NCI-H2107 (cell line): Measurements from ENCODE around the gene MRGPRX4.
"Not testable (repeated sequence)": the region's sequence is repeated elsewhere in the genome, so short reads cannot be mapped to it uniquely, and the experiment has no call there.

ENCODE experiments used
- DNase-seq: peaks from one replicate; lab custom pipeline; 2025; lab: John Stamatoyannopoulos, UW

MRGPRX4 gene

GRCh38 chr11:18172666-18173065, at the start of gene MRGPRX4:
MRGPRX4 (plus strand) TSS chr11:18172837; CDS start chr11:18173257, 420 bp downstream.
- no peak for DNase-seq

GRCh38 chr11:18131115-18131514, 41.5 kb upstream of the MRGPRX4 start:
- DNase-seq, result not testable (repeated sequence)

DNA sequence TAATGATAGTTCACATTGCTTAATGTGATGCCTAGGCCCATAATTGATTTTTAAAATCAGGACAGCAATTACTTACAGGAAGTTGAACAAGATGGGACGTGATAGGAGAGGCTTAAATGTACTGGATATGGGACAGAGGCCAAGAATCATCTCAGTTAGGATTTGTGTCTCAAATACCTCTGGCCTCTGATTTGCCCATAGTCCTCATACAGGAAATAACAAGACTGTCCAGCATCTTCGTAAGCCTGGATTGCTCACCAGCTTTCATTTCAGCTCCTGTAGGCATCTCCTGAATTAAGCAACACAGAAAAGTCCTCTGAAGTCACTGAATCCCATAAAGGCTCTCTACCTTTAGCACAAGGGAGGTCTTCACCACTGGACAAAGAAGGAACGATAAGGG, 40.3 kb upstream of the MRGPRX4 start, which contains the start of gene MRGPRX3:
Gene MRGPRX3 (plus strand): TSS at position 231 of the 400 bp plus-strand sequence. CDS start 4,632 bp downstream, outside the sequence.
- DNase-seq, result no peak

GRCh38 chr11:18135308-18135707, 37.3 kb upstream of the MRGPRX4 start:
- no peak for DNase-seq

GRCh38 chr11:18137186-18137800, 35.3 kb upstream of the MRGPRX4 start:
- DNase-seq, result no peak

- no peak for DNase-seq
Measured at GRCh38 chr11:18140145-18140544, 32.5 kb upstream of the MRGPRX4 start.

- DNase-seq, result no peak
Measured at GRCh38 chr11:18144243-18144642, 28.4 kb upstream of the MRGPRX4 start.

- no peak for DNase-seq
Measured at GRCh38 chr11:18145025-18145424, 27.6 kb upstream of the MRGPRX4 start.

DNA sequence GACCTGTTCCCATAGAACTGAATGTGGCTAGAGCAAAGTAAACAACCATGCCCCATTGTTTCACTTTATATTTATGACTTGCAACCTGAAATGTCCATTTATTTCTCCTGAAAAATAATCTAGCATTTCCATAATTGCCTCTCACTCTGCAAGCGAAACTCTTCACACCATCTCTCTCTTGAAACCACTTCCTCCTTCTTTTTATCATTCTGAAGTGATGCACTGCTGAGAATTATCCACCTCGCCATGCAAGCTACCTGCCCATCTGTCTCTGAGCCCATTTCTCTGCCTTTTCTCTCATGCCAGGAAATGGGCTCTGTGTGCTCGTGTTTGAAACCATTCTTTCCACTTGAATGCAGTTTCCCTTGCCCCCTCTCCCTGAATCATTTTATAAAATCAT, 26.8 kb upstream of the MRGPRX4 start:
- DNase-seq, result no peak

- no peak for DNase-seq
Measured at GRCh38 chr11:18151581-18151980, 21.1 kb upstream of the MRGPRX4 start.

DNA sequence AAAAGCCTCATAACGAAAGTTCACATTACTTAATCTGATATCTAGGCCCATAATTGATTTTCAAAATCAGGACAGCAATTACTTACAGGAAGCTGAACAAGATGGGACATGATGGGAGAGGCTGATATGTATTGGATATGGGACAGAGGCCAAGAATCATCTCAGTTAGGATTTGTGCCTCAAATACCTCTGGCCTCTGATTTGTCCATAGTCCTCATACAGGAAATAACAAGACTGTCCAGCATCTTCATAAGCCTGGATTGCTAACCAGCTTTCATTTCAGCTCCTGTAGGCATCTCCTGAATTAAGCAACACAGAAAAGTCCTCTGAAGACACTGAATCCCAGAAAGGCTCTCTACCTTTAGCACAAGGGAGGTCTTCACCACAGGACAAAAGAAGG, 4.3 kb upstream of the MRGPRX4 start:
- no peak for DNase-seq

DNA sequence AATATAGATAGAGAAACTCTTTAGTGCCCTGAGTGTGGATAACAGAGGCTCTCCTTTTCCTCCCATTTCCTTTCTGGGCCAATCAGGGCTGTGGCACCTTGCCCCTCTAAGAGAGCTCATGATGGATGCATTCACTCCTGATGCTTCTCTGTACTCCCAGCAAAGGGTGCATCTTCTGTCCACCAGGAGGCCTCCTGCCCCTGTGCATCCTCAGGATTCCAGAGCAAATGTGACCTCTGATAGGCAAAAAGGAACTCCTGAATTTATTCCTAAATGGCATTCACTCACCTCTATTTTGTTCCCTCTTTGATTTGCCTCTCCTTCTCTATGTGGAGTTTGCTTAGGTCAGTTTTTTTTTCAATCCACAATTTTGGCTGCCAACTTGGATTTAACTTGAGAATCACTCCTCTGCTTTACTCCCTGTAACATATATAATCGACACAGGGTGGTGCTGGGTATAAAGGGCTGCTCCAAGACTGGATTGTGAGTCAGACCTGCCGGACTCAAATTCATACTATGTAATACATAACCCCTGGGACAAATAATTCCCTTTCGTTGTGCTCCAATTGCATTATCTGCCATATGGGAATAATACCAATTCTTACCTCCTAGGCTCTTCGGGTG, 1.1 kb upstream of the MRGPRX4 start:
- DNase-seq, result no peak

DNA sequence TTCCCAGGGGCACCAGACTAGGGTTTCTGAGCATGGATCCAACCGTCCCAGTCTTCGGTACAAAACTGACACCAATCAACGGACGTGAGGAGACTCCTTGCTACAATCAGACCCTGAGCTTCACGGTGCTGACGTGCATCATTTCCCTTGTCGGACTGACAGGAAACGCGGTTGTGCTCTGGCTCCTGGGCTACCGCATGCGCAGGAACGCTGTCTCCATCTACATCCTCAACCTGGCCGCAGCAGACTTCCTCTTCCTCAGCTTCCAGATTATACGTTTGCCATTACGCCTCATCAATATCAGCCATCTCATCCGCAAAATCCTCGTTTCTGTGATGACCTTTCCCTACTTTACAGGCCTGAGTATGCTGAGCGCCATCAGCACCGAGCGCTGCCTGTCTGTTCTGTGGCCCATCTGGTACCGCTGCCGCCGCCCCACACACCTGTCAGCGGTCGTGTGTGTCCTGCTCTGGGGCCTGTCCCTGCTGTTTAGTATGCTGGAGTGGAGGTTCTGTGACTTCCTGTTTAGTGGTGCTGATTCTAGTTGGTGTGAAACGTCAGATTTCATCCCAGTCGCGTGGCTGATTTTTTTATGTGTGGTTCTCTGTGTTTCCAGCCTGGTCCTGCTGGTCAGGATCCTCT, 709 bp downstream of the MRGPRX4 start:
- DNase-seq, result no peak

DNA sequence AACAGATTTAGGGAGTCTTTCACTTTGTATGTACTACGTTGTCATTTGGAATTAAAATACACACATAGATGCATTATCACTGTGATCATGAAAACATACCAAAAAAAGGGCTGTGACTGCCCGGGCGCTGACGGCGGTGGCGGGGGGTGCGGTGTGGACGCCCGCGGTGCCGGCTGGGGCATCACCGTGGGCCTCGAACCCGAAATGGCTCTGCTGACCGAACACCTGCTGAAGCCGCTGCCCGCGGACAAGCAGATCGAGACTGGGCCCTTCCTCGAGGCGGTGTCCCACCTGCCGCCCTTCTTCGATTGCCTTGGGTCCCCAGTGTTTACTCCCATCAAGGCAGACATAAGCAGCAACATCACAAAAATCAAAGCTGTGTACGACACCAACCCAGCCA, 16.2 kb downstream of the MRGPRX4 start:
- no peak for DNase-seq

- not testable (repeated sequence) for DNase-seq
Measured at GRCh38 chr11:18189476-18190245, 17.0 kb downstream of the MRGPRX4 start.

DNA sequence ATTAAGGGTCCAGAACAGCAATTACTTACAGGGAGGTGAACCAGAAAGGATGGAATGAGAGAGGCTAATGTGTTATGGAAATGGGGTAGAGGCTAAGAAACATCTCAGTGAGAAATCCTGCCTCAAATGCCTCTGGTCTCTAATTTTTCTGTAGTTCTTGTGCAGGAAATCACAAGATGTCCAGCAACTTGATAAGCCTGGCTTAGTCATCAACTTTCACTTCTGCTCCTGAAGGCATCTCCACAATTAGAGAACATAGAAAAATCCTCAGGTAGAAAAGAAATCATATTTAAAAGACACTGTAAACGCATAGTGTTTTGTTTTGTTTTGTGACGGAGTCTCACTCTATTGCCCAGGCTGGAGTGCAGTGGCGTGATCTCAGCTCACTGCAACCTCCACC, 18.7 kb downstream of the MRGPRX4 start:
- no peak for DNase-seq

DNA sequence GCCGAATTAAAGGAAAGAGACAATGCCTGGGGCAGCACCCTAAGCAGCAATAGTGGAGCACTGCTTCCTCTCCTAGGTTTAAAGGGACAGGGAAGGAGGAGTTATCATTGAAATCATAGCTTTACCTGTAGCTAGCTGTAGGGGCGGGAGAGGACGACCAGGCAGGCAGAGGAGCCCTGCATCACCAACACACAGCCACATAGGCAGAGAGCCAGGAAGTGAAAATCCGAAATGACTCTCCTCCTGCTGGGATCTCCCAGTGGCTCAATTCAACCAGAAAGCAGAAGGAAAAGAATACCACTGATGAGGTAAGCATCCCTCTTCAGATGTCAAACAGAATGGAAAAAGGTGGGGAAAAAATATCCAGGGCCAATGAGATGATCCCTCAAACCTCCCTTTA, 20.4 kb downstream of the MRGPRX4 start:
- no peak for DNase-seq

- no peak for DNase-seq
Measured at GRCh38 chr11:18196532-18196931, 23.9 kb downstream of the MRGPRX4 start.

GRCh38 chr11:18197738-18198137, 25.1 kb downstream of the MRGPRX4 start:
- DNase-seq, result not testable (repeated sequence)

GRCh38 chr11:18203723-18204122, 31.1 kb downstream of the MRGPRX4 start:
- no peak for DNase-seq

GRCh38 chr11:18204220-18204619, 31.6 kb downstream of the MRGPRX4 start:
- no peak for DNase-seq

GRCh38 chr11:18204771-18205170, 32.1 kb downstream of the MRGPRX4 start:
- DNase-seq, result no peak

DNA sequence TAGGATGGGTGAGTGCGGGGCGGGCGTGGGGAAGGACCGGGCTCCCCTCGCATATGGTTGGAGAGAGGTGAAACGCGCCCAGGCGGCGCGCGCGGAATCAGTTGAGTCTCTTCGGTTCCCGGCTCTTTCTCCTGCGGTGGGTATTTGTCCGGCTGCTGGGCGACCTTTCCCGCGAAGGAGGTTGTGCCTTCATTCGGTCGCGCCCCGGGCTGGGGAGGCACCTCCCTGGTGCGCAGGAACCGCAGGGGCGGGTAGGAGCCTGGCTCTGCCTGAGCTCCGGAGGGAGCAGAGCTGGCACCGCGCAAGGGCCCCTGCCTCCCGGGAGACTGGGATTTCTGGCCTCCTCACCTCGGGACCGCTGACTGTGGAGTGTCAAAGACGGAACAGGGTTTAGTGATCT, 36.4 kb downstream of the MRGPRX4 start:
- DNase-seq, result no peak
